Inferior parietal cortex (tissue), 1 donor: Measurements from ENCODE around the gene SLC16A3.
"Not testable (repeated sequence)": the region's sequence is repeated elsewhere in the genome, so short reads cannot be mapped to it uniquely, and the experiment has no call there.

Experiments
- DNase-seq: peaks from one replicate; pipeline ENCODE4 v3.0.0-alpha.2; 2016; ENCODE audit errors: extremely low spot score

Gene SLC16A3

GRCh38 chr17:82228842-82229697, at the start of gene SLC16A3:
TSS of gene SLC16A3 (plus strand) at chr17:82229042. CDS start at chr17:82236009, 6,967 bp downstream.
- no peak for DNase-seq

GRCh38 chr17:82179412-82179811, 49.4 kb upstream of the SLC16A3 start:
- no peak for DNase-seq

- DNase-seq: no peak
Measured at GRCh38 chr17:82179946-82180475, 48.8 kb upstream of the SLC16A3 start.

- DNase-seq: no peak
Measured at GRCh38 chr17:82180776-82181528, 47.9 kb upstream of the SLC16A3 start.

GRCh38 chr17:82184761-82185160, 44.1 kb upstream of the SLC16A3 start:
- DNase-seq: peak; percentile 32

- no peak for DNase-seq
Measured at GRCh38 chr17:82186221-82186620, 42.6 kb upstream of the SLC16A3 start.

- no peak for DNase-seq
Measured at GRCh38 chr17:82187500-82187899, 41.3 kb upstream of the SLC16A3 start.

- DNase-seq: no peak
Measured at GRCh38 chr17:82188001-82188961, 40.6 kb upstream of the SLC16A3 start.

- DNase-seq: not testable (repeated sequence)
Measured at GRCh38 chr17:82193050-82193449, 35.8 kb upstream of the SLC16A3 start.

- DNase-seq: no peak
Measured at GRCh38 chr17:82193520-82194220, 35.2 kb upstream of the SLC16A3 start.

GRCh38 chr17:82194765-82195164, 34.1 kb upstream of the SLC16A3 start:
- DNase-seq: no peak

GRCh38 chr17:82195675-82196672, 32.9 kb upstream of the SLC16A3 start:
- DNase-seq: no peak

GRCh38 chr17:82198092-82198491, 30.8 kb upstream of the SLC16A3 start:
- no peak for DNase-seq

GRCh38 chr17:82199496-82199895, 29.3 kb upstream of the SLC16A3 start:
- no peak for DNase-seq

- DNase-seq: no peak
Measured at GRCh38 chr17:82200135-82200534, 28.7 kb upstream of the SLC16A3 start.

- DNase-seq: no peak
Measured at GRCh38 chr17:82200743-82201497, 27.9 kb upstream of the SLC16A3 start.

GRCh38 chr17:82201498-82201910, 27.3 kb upstream of the SLC16A3 start:
- DNase-seq: no peak

- DNase-seq: no peak
Measured at GRCh38 chr17:82202981-82203380, 25.9 kb upstream of the SLC16A3 start.

GRCh38 chr17:82203920-82204319, 24.9 kb upstream of the SLC16A3 start:
- no peak for DNase-seq
